Measurements from ENCODE around the gene PSPN.

Gene PSPN

GRCh38 chr19:6424939-6425731, 49.4 kb upstream of the PSPN start (continued):
- TF ChIP-seq, protein P1, sequence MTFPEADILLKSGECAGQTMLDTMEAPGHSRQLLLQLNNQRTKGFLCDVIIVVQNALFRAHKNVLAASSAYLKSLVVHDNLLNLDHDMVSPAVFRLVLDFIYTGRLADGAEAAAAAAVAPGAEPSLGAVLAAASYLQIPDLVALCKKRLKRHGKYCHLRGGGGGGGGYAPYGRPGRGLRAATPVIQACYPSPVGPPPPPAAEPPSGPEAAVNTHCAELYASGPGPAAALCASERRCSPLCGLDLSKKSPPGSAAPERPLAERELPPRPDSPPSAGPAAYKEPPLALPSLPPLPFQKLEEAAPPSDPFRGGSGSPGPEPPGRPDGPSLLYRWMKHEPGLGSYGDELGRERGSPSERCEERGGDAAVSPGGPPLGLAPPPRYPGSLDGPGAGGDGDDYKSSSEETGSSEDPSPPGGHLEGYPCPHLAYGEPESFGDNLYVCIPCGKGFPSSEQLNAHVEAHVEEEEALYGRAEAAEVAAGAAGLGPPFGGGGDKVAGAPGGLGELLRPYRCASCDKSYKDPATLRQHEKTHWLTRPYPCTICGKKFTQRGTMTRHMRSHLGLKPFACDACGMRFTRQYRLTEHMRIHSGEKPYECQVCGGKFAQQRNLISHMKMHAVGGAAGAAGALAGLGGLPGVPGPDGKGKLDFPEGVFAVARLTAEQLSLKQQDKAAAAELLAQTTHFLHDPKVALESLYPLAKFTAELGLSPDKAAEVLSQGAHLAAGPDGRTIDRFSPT (tag by site-specific recombination; IDR thresholded peaks at IDR 0.05) = peak; percentile 95
- TF ChIP-seq ZNF133 (tag by site-specific recombination; IDR thresholded peaks at IDR 0.05) (no peak), IKZF3 (tag by site-specific recombination; IDR thresholded peaks at IDR 0.05) (peak; percentile 96), ZNF24 (tag by site-specific recombination; IDR thresholded peaks at IDR 0.05) (0 out of 2 replicates have a peak, but pooled peaks have one; percentile 47), BCL11B (tag by site-specific recombination; IDR thresholded peaks at IDR 0.05; ENCODE audit: low read depth) (no peak), ZNF37A (tag by site-specific recombination; IDR thresholded peaks at IDR 0.05) (no peak), ZNF558 (tag by site-specific recombination; IDR thresholded peaks at IDR 0.05) (no peak), OSR2 (tag by site-specific recombination; IDR thresholded peaks at IDR 0.05) (no peak), ZBTB20 (tag by site-specific recombination; IDR thresholded peaks at IDR 0.05) (no peak), ZNF610 (tag by site-specific recombination; IDR thresholded peaks at IDR 0.05; ENCODE audit: borderline replicate concordance) (peak; percentile 69), MZF1 (tag by site-specific recombination; IDR thresholded peaks at IDR 0.05; ENCODE audit: borderline replicate concordance) (no peak), ZNF174 (tag by site-specific recombination; IDR thresholded peaks at IDR 0.05) (no peak), ZBTB7A (tag by site-specific recombination; IDR thresholded peaks at IDR 0.05; ENCODE audit: low read depth) (no peak), SCRT1 (tag by site-specific recombination; IDR thresholded peaks at IDR 0.05; ENCODE audit: borderline replicate concordance) (no peak), ZNF548 (tag by site-specific recombination; IDR thresholded peaks at IDR 0.05) (no peak), SP2 (tag by site-specific recombination; IDR thresholded peaks at IDR 0.05) (peak; percentile 98), ZNF830 (tag by site-specific recombination; IDR thresholded peaks at IDR 0.05; ENCODE audit: low read depth) (no peak), ZNF23 (tag by site-specific recombination; IDR thresholded peaks at IDR 0.05; ENCODE audit: borderline replicate concordance) (no peak), ZNF664 (tag by site-specific recombination; IDR thresholded peaks at IDR 0.05) (no peak)
- TF ChIP-seq, protein P2, sequence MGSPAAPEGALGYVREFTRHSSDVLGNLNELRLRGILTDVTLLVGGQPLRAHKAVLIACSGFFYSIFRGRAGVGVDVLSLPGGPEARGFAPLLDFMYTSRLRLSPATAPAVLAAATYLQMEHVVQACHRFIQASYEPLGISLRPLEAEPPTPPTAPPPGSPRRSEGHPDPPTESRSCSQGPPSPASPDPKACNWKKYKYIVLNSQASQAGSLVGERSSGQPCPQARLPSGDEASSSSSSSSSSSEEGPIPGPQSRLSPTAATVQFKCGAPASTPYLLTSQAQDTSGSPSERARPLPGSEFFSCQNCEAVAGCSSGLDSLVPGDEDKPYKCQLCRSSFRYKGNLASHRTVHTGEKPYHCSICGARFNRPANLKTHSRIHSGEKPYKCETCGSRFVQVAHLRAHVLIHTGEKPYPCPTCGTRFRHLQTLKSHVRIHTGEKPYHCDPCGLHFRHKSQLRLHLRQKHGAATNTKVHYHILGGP (tag by site-specific recombination; IDR thresholded peaks at IDR 0.05) = no peak
- TF ChIP-seq, protein P3, sequence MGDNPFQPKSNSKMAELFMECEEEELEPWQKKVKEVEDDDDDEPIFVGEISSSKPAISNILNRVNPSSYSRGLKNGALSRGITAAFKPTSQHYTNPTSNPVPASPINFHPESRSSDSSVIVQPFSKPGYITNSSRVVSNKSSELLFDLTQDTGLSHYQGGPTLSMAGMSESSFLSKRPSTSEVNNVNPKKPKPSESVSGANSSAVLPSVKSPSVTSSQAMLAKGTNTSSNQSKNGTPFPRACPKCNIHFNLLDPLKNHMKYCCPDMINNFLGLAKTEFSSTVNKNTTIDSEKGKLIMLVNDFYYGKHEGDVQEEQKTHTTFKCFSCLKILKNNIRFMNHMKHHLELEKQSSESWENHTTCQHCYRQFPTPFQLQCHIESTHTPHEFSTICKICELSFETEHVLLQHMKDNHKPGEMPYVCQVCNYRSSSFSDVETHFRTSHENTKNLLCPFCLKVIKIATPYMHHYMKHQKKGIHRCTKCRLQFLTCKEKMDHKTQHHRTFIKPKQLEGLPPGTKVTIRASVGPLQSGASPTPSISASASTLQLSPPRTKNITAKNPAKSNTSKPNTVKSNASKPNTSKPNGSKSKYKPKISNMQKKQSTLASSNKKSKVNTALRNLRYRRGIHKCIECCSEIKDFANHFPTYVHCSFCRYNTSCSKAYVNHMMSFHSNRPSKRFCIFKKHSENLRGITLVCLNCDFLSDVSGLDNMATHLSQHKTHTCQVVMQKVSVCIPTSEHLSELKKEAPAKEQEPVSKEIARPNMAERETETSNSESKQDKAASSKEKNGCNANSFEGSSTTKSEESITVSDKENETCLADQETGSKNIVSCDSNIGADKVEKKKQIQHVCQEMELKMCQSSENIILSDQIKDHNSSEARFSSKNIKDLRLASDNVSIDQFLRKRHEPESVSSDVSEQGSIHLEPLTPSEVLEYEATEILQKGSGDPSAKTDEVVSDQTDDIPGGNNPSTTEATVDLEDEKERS (tag by site-specific recombination; IDR thresholded peaks at IDR 0.05) = no peak
- TF ChIP-seq, protein P4, sequence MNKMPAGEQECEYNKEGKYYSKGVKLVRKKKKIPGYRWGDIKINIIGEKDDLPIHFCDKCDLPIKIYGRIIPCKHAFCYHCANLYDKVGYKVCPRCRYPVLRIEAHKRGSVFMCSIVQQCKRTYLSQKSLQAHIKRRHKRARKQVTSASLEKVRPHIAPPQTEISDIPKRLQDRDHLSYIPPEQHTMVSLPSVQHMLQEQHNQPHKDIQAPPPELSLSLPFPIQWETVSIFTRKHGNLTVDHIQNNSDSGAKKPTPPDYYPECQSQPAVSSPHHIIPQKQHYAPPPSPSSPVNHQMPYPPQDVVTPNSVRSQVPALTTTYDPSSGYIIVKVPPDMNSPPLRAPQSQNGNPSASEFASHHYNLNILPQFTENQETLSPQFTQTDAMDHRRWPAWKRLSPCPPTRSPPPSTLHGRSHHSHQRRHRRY (tag by site-specific recombination; IDR thresholded peaks at IDR 0.05) = no peak
- TF ChIP-seq, protein P5, sequence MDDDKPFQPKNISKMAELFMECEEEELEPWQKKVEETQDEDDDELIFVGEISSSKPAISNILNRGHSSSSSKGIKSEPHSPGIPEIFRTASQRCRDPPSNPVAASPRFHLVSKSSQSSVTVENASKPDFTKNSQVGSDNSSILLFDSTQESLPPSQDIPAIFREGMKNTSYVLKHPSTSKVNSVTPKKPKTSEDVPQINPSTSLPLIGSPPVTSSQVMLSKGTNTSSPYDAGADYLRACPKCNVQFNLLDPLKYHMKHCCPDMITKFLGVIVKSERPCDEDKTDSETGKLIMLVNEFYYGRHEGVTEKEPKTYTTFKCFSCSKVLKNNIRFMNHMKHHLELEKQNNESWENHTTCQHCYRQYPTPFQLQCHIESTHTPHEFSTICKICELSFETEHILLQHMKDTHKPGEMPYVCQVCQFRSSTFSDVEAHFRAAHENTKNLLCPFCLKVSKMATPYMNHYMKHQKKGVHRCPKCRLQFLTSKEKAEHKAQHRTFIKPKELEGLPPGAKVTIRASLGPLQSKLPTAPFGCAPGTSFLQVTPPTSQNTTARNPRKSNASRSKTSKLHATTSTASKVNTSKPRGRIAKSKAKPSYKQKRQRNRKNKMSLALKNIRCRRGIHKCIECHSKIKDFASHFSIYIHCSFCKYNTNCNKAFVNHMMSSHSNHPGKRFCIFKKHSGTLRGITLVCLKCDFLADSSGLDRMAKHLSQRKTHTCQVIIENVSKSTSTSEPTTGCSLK (tag by site-specific recombination; IDR thresholded peaks at IDR 0.05) = no peak
- TF ChIP-seq, protein P6, sequence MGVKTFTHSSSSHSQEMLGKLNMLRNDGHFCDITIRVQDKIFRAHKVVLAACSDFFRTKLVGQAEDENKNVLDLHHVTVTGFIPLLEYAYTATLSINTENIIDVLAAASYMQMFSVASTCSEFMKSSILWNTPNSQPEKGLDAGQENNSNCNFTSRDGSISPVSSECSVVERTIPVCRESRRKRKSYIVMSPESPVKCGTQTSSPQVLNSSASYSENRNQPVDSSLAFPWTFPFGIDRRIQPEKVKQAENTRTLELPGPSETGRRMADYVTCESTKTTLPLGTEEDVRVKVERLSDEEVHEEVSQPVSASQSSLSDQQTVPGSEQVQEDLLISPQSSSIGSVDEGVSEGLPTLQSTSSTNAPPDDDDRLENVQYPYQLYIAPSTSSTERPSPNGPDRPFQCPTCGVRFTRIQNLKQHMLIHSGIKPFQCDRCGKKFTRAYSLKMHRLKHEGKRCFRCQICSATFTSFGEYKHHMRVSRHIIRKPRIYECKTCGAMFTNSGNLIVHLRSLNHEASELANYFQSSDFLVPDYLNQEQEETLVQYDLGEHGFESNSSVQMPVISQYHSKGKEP (tag by site-specific recombination; IDR thresholded peaks at IDR 0.05) = no peak
- TF ChIP-seq, protein P7, sequence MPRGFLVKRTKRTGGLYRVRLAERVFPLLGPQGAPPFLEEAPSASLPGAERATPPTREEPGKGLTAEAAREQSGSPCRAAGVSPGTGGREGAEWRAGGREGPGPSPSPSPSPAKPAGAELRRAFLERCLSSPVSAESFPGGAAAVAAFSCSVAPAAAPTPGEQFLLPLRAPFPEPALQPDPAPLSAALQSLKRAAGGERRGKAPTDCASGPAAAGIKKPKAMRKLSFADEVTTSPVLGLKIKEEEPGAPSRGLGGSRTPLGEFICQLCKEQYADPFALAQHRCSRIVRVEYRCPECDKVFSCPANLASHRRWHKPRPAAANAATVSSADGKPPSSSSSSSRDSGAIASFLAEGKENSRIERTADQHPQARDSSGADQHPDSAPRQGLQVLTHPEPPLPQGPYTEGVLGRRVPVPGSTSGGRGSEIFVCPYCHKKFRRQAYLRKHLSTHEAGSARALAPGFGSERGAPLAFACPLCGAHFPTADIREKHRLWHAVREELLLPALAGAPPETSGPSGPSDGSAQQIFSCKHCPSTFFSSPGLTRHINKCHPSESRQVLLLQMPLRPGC (tag by site-specific recombination; IDR thresholded peaks at IDR 0.05) = no peak; the same call in 1 of the 2 replicates

Data from HEK293 (cell line).